HG03025 (cell line): Measurements from ENCODE around the gene ZDHHC18.
A peak's percentile ranks its signal among the peaks of the same experiment; 100 is the strongest.
"Not testable (repeated sequence)": the region's sequence is repeated elsewhere in the genome, so short reads cannot be mapped to it uniquely, and the experiment has no call there.

Experiments
- ATAC-seq: cut with Tn5 transposase; IDR thresholded peaks from one replicate; pipeline ENCODE4 v1.9.1; 2021; ENCODE audit warnings: mild to moderate bottlenecking, moderate library complexity; ENCODE audit not compliant: unreplicated experiment, low FRiP score

The ZDHHC18 gene

GRCh38 chr1:26856604-26857469 is 30.3 kb downstream of the ZDHHC18 start:
- no peak for ATAC-seq

DNA sequence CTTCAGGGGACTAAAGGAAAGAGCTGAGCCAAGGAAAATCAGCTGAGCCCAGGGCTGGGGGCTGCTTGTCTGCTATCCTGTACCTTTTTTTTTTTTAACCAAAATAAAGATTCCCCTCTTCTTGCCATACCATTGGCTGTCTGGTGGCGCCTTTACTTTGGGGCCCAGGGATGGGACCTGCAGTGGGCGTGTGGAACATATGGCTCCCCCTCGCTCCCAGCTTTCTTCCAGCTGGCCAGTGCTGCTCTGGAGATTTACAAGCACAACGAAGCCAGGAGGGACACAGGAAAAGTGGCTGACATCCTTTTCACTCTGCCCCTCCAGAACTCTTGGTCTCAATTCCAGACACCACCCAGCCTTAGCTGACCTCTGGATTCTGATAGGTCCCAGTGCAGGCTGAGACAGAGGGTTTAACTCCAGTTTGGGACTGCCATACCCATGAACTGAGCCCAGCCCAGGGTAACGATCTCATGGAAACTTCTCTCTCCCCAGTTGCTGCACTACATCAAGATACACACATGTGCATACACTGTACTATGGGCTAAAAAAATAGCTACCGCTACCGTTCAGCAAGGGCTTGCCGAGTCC is 31.1 kb downstream of the ZDHHC18 start:
- ATAC-seq: no peak

GRCh38 chr1:26858160-26858559 is 31.7 kb downstream of the ZDHHC18 start:
- no peak for ATAC-seq

- ATAC-seq: no peak
Measured at GRCh38 chr1:26858891-26859640, 32.6 kb downstream of the ZDHHC18 start.

DNA sequence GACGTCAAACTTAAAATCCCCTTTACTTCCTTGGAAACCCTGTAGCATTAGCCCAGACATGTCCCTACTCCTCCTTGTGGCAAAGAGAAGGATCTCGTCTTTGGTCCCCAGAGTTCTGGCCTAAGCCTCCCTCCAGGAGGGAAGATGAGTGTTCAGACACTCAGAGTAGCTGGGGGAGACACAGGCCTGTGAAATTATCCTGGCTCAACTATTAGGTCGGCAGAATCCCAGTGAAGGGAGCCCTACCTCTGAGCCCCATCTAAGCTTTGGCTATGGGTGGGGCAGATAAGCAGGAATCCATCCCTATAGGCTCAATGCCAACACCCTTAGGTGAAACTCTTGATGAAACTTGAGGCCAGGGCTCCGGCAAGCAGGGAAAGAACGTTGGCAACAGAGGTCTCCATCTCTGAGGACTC is 34.8 kb downstream of the ZDHHC18 start:
- ATAC-seq: no peak

GRCh38 chr1:26861889-26862378 is 35.4 kb downstream of the ZDHHC18 start:
- ATAC-seq: no peak

- ATAC-seq: no peak
Measured at GRCh38 chr1:26862781-26863684, 36.5 kb downstream of the ZDHHC18 start, which contains the start of gene SFN. TSS of gene SFN (plus strand) at chr1:26863149. CDS start at chr1:26863213, 64 bp downstream.

DNA sequence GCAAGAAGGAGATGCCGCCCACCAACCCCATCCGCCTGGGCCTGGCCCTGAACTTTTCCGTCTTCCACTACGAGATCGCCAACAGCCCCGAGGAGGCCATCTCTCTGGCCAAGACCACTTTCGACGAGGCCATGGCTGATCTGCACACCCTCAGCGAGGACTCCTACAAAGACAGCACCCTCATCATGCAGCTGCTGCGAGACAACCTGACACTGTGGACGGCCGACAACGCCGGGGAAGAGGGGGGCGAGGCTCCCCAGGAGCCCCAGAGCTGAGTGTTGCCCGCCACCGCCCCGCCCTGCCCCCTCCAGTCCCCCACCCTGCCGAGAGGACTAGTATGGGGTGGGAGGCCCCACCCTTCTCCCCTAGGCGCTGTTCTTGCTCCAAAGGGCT is 37.2 kb downstream of the ZDHHC18 start:
- no peak for ATAC-seq

GRCh38 chr1:26864610-26865480 is 38.4 kb downstream of the ZDHHC18 start:
- peak; percentile 69 for ATAC-seq

GRCh38 chr1:26873097-26873496 is 46.6 kb downstream of the ZDHHC18 start:
- ATAC-seq: not testable (repeated sequence)

GRCh38 chr1:26874896-26875295 is 48.4 kb downstream of the ZDHHC18 start:
- no peak for ATAC-seq

DNA sequence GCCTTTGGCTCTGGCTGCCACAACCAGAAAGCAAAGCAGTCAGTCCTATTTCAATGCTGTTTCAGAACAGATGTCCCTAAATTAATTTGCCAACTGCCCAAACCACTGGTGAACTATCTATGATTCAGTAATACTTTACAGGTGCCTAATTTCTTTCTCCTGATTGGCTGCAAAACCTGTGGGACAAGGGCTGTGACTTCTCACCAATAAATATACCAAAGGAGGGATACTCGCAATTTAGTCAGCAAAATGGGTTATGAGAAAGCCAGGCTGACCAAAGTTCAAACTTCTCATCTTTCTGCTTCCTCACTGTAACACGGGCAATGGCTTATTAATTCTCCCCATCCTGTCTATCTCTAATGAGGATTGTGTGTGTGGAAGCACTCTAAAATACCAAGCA is 50.8 kb downstream of the ZDHHC18 start:
- no peak for ATAC-seq

DNA sequence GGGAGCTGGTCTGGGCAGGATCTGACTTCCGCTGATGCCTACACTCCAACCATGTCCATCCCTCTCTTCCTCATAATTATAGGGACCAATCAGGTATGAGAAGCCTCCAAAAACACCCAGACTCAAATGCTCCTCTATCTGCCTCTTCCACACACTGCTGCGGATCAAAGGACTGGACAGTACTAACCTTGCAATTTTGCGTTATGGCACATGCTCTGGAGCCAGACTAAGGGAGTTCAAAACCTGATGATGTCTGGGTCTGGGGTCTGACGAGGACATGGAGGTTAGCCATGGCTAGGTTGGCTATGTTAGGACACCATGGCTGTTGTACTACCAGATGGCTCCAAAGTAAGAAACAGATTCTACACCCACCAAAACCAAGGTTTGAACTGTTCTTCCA is 53.3 kb downstream of the ZDHHC18 start:
- no peak for ATAC-seq

GRCh38 chr1:26881611-26882010 is 55.1 kb downstream of the ZDHHC18 start:
- not testable (repeated sequence) for ATAC-seq

GRCh38 chr1:26882696-26883463 is 56.4 kb downstream of the ZDHHC18 start:
- ATAC-seq: no peak

- ATAC-seq: no peak
Measured at GRCh38 chr1:26887125-26887524, 60.6 kb downstream of the ZDHHC18 start.

GRCh38 chr1:26888231-26888630 is 61.7 kb downstream of the ZDHHC18 start:
- no peak for ATAC-seq
